RPMI8226 (cell line): ENCODE data around the gene TMEM52.
"Not testable (repeated sequence)": the region's sequence is repeated elsewhere in the genome, so short reads cannot be mapped to it uniquely, and the experiment has no call there.

ENCODE experiments used
- DNase-seq: peaks from one replicate; pipeline ENCODE4 v3.0.0-alpha.2; 2015

Gene TMEM52

GRCh38 chr1:1945782-1946393 lies 26.8 kb upstream of the TMEM52 start:
- DNase-seq: no peak

GRCh38 chr1:1943834-1944570 lies 24.9 kb upstream of the TMEM52 start:
- peak; percentile 71 for DNase-seq

GRCh38 chr1:1942753-1943656 lies 23.9 kb upstream of the TMEM52 start:
- DNase-seq: peak; percentile 45

- DNase-seq: no peak
These were observed 23.0 kb upstream of the TMEM52 start for GRCh38 chr1:1941868-1942752.

- no peak for DNase-seq
These were observed 22.2 kb upstream of the TMEM52 start for GRCh38 chr1:1941211-1941841.

GRCh38 chr1:1940123-1940425 lies 21.0 kb upstream of the TMEM52 start:
- DNase-seq: no peak

GRCh38 chr1:1939296-1940122 lies 20.4 kb upstream of the TMEM52 start:
- no peak for DNase-seq

GRCh38 chr1:1938613-1939295 lies 19.7 kb upstream of the TMEM52 start:
- DNase-seq: no peak

- DNase-seq: no peak
These were observed 19.1 kb upstream of the TMEM52 start for GRCh38 chr1:1938276-1938573.

- no peak for DNase-seq
These were observed 18.6 kb upstream of the TMEM52 start for GRCh38 chr1:1937549-1938275.

GRCh38 chr1:1937061-1937460 lies 18.0 kb upstream of the TMEM52 start:
- DNase-seq: no peak

- not testable (repeated sequence) for DNase-seq
These were observed 15.8 kb upstream of the TMEM52 start for GRCh38 chr1:1934848-1935247.

- no peak for DNase-seq
These were observed 10.8 kb upstream of the TMEM52 start for GRCh38 chr1:1929639-1930545.

- no peak for DNase-seq
These were observed 10.1 kb upstream of the TMEM52 start for GRCh38 chr1:1929102-1929638.

GRCh38 chr1:1928231-1929101 lies 9.4 kb upstream of the TMEM52 start:
- no peak for DNase-seq

- DNase-seq: no peak
These were observed 8.7 kb upstream of the TMEM52 start for GRCh38 chr1:1927751-1928150.

GRCh38 chr1:1926886-1927660 lies 8.0 kb upstream of the TMEM52 start:
- no peak for DNase-seq
